Activated T-cell treated with anti-CD3 and anti-CD28 coated beads for 4 hours (primary cell): Measurements from ENCODE around the gene WNK2.
"Not testable (repeated sequence)": the region's sequence is repeated elsewhere in the genome, so short reads cannot be mapped to it uniquely, and the experiment has no call there.

Experiments used
- DNase-seq: peaks from one replicate; pipeline ENCODE4 v3.0.0-alpha.2; 2020

The WNK2 gene

GRCh38 chr9:93343663-93344062, 159.7 kb downstream of the WNK2 start:
- no peak for DNase-seq

GRCh38 chr9:93345643-93346230, 161.8 kb downstream of the WNK2 start:
- DNase-seq, result no peak

DNA sequence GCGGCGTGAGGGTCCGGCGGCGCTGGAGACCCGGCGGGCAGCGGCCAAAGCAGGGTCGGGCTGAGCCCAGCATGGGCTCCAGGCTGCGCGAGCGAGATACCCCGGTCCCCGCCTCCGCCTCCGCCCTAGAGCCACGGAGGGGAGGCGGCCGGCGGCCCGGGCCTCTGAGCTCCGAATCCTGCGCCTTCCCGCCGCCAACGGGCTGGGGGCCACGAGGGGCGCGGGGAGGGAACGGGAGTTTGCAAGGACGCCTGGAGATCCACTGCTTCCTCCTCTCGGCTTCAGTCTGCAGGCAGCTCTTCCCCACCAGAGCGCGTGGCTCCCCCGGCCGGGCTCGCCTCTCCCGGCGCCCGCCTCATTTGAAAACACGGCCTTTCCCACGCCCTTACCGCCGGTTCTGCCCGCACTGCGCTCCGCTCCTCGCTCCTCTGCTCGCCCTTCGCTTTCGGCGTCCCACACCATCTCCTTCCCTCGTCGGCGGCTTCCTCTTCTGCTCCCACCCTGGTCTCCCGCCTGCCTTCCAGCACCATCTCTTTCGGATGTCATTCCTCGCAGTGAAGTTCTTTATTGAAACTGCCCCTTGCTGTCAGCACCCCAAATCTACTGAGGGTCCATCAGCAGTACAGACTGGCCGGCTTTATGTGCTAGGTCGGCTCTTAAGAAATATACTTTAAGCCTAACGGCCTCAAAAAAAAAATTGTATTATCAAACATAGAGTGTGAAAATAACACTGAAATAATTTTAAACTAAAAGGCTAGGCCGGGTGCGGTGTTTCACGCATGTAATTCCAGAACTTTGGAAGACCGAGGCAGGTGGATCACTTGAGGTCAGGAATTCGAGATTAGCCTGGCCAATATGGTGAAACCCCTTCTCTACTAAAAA, 162.5 kb downstream of the WNK2 start:
- no peak for DNase-seq

- not testable (repeated sequence) for DNase-seq
Measured at GRCh38 chr9:93347371-93347975, 163.5 kb downstream of the WNK2 start.

- DNase-seq, result not testable (repeated sequence)
Measured at GRCh38 chr9:93353413-93354310, 169.7 kb downstream of the WNK2 start.

DNA sequence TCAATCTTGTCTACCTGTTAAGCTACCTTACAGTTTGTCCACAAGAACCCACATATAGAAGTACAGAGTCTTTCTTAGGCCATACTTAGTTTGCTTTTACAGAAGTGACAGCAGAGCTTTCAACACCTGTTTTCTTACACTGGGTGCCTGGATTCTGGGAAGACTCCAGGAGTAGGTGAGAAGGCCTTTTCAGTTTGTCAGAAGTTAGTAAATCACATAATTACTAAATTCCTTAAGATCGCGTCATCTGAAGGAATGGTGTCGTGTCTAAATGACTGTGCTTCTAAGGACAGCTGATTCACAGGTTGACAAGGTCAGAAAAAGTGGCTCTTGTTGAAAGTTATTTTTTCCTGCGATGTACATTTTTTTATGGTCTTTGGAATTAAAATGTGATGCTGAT, 170.5 kb downstream of the WNK2 start:
- DNase-seq, result no peak

DNA sequence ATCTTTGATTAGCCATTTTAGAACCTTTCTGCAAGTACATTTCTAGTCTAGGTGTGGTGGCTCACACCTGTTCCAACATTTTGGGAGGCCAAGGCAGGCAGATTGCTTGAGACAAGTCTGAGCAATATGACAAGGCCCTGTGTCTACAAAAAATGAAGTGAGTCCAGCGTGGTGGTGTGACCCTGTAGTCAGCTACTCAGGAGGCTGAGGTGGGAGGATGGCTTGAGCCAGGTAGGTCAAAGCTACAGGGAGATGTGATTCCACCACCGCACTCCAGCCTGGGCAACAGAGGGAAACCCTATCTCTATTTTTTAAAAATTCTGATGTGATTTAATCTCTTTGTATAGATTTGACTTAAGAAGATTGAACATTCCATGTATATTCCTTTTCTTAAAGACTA, 171.9 kb downstream of the WNK2 start:
- DNase-seq, result no peak

DNA sequence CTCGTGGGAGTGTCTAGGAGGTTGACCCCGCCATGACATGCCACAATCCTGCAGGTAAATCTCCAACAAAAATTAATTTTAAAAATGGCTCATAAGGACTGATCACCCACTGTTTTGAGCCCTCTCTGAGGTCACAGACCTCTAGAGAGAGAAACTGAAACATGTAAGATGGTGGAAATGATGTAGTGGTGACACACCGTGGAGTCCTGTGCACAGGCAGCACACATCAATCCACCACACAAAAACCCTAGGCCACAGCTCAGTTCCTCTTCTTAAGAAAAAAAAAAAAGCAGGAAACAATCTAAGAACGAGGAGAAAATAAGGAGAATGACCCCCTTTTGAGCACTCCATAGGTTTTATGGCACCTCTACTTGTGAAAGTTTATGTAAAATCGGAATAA, 173.7 kb downstream of the WNK2 start:
- no peak for DNase-seq

DNA sequence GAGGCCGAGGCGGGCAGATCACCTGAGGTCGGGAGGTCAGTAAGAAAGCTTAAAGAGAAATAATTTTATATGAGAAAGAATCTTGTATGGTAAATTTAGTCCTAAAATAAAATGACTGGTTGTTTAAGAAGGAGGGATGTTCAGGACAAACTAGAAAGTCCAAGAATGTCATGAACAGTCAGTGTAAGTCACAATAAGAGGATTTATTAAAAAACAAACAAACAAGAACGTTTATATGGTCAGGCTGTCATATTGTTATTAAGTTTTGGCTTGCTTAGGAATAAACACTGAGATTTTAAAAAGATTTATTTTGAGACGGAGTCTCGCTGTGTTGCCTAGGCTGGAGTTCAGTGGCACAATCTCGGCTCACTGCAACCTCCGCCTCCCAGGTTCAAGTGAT, 176.0 kb downstream of the WNK2 start:
- not testable (repeated sequence) for DNase-seq

DNA sequence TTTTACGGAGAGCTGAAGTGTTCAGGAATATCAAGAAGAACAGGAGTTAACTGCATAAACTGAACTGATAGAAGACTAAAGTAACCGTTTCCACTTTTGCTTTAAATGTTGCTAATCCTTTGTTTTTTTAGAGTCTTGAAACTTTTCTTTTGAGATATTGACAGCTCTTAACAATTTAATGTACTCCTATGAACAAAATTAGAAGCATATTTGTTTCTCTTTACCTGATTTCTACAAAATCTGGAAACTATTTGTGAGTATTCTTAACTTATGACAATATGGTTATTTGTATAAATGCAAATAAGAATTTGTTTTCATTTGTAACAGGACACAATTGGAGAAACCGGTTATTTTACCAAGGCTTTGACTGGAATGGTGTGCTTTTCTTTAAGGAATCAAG, 178.1 kb downstream of the WNK2 start:
- DNase-seq, result no peak

GRCh38 chr9:93364734-93365426, 180.9 kb downstream of the WNK2 start:
- no peak for DNase-seq

DNA sequence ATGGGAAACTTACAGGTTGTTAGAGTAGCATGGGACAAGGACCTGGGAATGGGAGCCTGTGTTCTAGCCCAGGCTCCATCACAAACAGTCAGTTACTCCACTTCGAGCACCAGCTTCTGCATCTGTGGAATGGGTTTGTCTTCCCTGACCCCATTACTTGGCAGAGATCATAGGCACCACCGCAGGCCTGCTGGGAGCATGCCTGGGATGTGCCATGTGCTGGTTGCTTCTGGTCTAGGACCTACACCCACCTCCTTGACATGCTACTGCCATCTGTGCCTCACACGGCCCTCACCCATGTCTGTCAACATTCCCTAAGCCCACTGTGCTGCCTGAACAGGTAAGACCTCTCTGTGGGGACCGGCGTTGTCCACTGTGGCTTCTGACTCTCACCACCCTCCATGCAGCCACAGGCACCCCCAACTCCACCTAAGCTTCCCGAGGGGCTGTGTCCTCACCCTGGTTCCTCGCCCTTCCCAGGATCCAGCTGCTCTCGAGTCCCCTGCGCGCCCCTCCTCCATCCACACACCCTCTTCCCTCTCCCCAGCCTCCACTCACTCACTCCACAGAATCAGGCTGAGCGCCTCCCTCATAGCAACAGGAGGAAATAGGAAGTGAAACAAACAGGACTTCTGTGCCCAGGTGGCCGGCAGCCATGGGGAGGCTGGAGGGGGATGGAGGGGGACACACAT, 181.6 kb downstream of the WNK2 start:
- no peak for DNase-seq

DNA sequence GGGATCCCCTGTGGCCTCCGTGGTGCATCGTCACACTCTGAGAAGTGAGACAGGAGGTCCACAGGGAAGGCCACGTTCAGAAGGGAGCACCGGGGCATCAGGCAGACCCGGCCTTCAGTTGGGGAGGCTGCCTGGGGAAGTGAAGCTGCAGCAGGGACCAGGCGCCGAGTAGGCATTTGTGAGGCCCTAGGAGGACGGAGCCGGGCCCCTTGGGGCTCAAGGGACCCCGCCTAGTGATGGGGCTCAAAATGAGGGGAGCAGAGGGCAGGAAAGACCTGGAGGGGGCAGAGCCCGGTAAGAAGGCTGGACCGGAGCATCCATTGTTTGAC, 182.1 kb downstream of the WNK2 start:
- no peak for DNase-seq

- not testable (repeated sequence) for DNase-seq
Measured at GRCh38 chr9:93366486-93366885, 182.5 kb downstream of the WNK2 start.

- no peak for DNase-seq
Measured at GRCh38 chr9:93368437-93368836, 184.5 kb downstream of the WNK2 start.

DNA sequence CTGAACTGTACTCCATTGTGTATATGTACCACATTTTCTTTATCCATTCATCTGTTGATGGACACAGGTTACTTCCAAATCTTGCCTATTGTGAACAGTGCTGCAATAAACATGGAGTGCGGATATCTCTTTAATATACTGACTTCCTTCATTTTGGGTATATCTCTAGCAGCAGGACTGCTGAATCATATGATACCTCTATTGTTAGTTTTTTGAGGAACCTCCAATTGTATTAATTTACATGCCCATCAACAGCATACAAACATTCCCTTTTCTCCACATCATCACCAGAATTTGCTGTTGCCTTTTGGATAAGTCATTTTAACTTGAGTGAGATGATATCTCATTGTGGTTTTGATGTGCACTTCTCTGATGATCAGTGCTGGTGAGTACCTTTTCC, 185.7 kb downstream of the WNK2 start:
- DNase-seq, result no peak
